ENCODE results near the gene HELZ2.

GRCh38 chr20:63596423-63596822, 22.4 kb upstream of the HELZ2 start:
- TF ChIP-seq EZH2 (IDR thresholded peaks at IDR 0.05; ENCODE audit: borderline replicate concordance, insufficient read depth, low read depth, low read length, poor library complexity, severe bottlenecking) (no peak), CTCF (IDR thresholded peaks at IDR 0.05) (no peak)
